ENCODE measurements around the gene MAG. TPM values are rescaled to one million over a fixed set of nuclear protein-coding genes. Genes with fewer than 3 reads are reported as not detected.

Gene MAG
- total and polyA plus RNA-seq, 9 of the 15 experiments (the other 6 are each of a cell fraction or from before 2014, with no cell fraction given): 0.11 to 10.0 (median 1.6) TPM

- no peak for TF ChIP-seq FOXA1 (IDR thresholded peaks at IDR 0.05; ENCODE audit: borderline replicate concordance)
- no peak for TF ChIP-seq THAP12 (CRISPR knock-in tag; IDR thresholded peaks at IDR 0.05)
- TF ChIP-seq NELFE (IDR thresholded peaks at IDR 0.05; ENCODE audit: insufficient read depth, insufficient read length): no peak
- no peak for TF ChIP-seq ZNF280A (IDR thresholded peaks at IDR 0.05; ENCODE audit: low read depth, partially characterized antibody)
- TF ChIP-seq CBX1 (IDR thresholded peaks at IDR 0.05; ENCODE audit: low read depth): no peak
- no peak for TF ChIP-seq CREB3 (tag; conservative IDR thresholded peaks at IDR 0.05; ENCODE audit: low read depth)
- no peak for TF ChIP-seq ZBTB2 (IDR thresholded peaks at IDR 0.05)
- no peak for TF ChIP-seq FOXM1 (IDR thresholded peaks at IDR 0.05; ENCODE audit: low read depth)
- no peak for TF ChIP-seq FOXM1 (CRISPR knock-in tag; IDR thresholded peaks at IDR 0.05; ENCODE audit: low read depth)
- no peak for TF ChIP-seq ZNF143 (CRISPR knock-in tag; IDR thresholded peaks at IDR 0.05)
- TF ChIP-seq ZBTB7A (IDR thresholded peaks at IDR 0.05; ENCODE audit: borderline replicate concordance, control insufficient read depth, low read depth, low read length): peak; percentile 40; the same call in 1 of the 2 replicates
- TF ChIP-seq CHD4 (IDR thresholded peaks at IDR 0.05; ENCODE audit: insufficient read depth, insufficient replicate concordance, low read depth, low read length, poor library complexity, severe bottlenecking): no peak
- no peak for TF ChIP-seq HSF4 (CRISPR knock-in tag; IDR thresholded peaks at IDR 0.05; ENCODE audit: borderline replicate concordance)
- no peak for TF ChIP-seq ZNF124 (CRISPR knock-in tag; IDR thresholded peaks at IDR 0.05)
- 0 out of 2 replicates have a peak, but pooled peaks have one; percentile 3 for TF ChIP-seq MECOM (CRISPR knock-in tag; IDR thresholded peaks at IDR 0.05)
- no peak for TF ChIP-seq SFPQ (IDR thresholded peaks at IDR 0.05; ENCODE audit: low read depth, low read length)
Measured at GRCh38 chr19:35300339-35300649, 8.3 kb downstream of the MAG start (continued).

Data from K562 (cell line).